Transverse colon (tissue), 4 donors: Measurements from ENCODE around the gene VPS35. TPM values are rescaled to one million over a fixed set of nuclear protein-coding genes. Genes with fewer than 3 reads are reported as not detected.

Source experiments
- DNase-seq: peaks from one replicate; pipeline ENCODE4 v3.0.0-alpha.2; 2019
- H3K27ac ChIP-seq, 4 donors: fragments of 200-600 bp; sonication (generic); 2 replicates each; pipeline ENCODE4 v1.5.1; 2016 to 2018; ENCODE audit warnings: inconsistent platforms in 4 of 4
- H3K27me3 ChIP-seq: fragments of 200-600 bp; sonication (generic); 2 replicates; pipeline ENCODE4 v1.5.1; 2017; ENCODE audit warnings: inconsistent platforms
- H3K36me3 ChIP-seq, 4 donors: fragments of 200-600 bp; sonication (generic); 2 replicates each; pipeline ENCODE4 v1.5.1; 2017 to 2019; ENCODE audit warnings: inconsistent platforms in 4 of 4
- H3K4me1 ChIP-seq, 4 donors: fragments of 200-600 bp; sonication (generic); 2 replicates each; pipeline ENCODE4 v1.5.1; 2017 to 2020; ENCODE audit warnings: inconsistent platforms in 4 of 4
- H3K4me3 ChIP-seq, 4 donors: fragments of 200-600 bp; sonication (generic); 1 replicate in 1 of 4; 2 replicates in 3 of 4; pipeline versions ENCODE4 v1.5.1 to v1.6.1; 2017 to 2019; ENCODE audit warnings: inconsistent platforms in 4 of 4
- H3K9me3 ChIP-seq, 2 donors: fragments of 200-600 bp; sonication (generic); 2 replicates each; pipeline ENCODE4 v1.5.1; 2017 to 2019; ENCODE audit warnings: inconsistent platforms in 2 of 2
- EP300 ChIP-seq: sonication (generic); formaldehyde crosslinking; IDR thresholded peaks from one replicate; pipeline ENCODE4 v1.6.1; 2017; ENCODE audit warnings: antibody characterized with exemption, low read depth
- POLR2A ChIP-seq: fragments of 450-650 bp; IDR thresholded peaks from one replicate; pipeline ENCODE4 v1.6.1; 2016; ENCODE audit warnings: antibody characterized with exemption, mild to moderate bottlenecking, moderate library complexity
- POLR2AphosphoS5 ChIP-seq, 3 donors: sonication (generic); formaldehyde crosslinking; IDR thresholded peaks; one replicate each; pipeline ENCODE4 v1.6.1; 2016; ENCODE audit warnings: antibody characterized with exemption in 3 of 3
- WGBS, 2 donors: methylation state at CpG; one replicate each; pipeline ENCODE4 v1.1.5; 2018; ENCODE audit warnings: low coverage in 1 of 2; 5-methylcytosine and 5-hydroxymethylcytosine counted together
- in situ Hi-C, 4 donors: fragments of 200-750 bp; cut with MboI; loops; one replicate each; pipeline versions ENCODE4 v1.15.0 to v1.15.1; 2017; ENCODE audit warnings: low sequenced_read_pairs in 3 of 4, low pct_ligation_motif_present in 1 of 4, low pct_unique_long_range_greater_than_20kb in 1 of 4
- intact Hi-C: fragments of 100-400 bp; cut with DNase I; formaldehyde crosslinking; loops from one replicate; pipeline ENCODE4 v1.15.1; 2023; ENCODE audit warnings: low total_unique reads
- total RNA-seq, 4 donors: library from RNA; depleted of rRNA; stranded (reverse); fragments of >200 nt; gene quantifications; one replicate each; pipeline ENCODE4 v1.1.0, GENCODE V29; 2016
- TF ChIP-seq, protein P1 (sequence below), 5 experiments: fragments of 200-600 bp in 3 of 5; fragments of 450-650 bp in 2 of 5; sonication (generic) in 3 of 5; IDR thresholded peaks; 1 replicate in 2 of 5; 2 replicates in 3 of 5; pipeline ENCODE4 v1.5.1; 2016 to 2017; ENCODE audit warnings: antibody characterized with exemption in 5 of 5, inconsistent platforms in 3 of 5, mild to moderate bottlenecking in 2 of 5, moderate library complexity in 1 of 5

Gene VPS35
- total RNA-seq, 4 donors from 2014 or later = 63.2 to 102 (median 72.1) TPM

DNA sequence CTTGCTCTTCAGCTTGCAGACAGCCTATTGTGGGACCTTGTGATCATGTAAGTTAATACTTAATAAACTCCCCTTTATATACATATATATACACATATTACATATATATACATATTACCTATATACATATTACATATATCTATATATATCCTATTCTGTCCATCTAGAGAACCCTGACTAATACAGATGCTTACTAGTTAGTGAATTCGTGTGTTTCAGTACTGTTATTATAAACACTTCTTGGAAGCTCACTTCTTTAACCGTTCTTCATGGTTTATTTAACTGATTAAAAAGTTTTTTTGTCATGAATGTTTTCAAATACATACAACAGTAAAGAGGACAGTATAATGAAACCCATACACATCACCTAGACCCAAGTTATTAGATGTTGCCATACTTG lies 13.1 kb upstream of the VPS35 start:
- Histone ChIP-seq H3K27ac (no peak overlapping the region), H3K4me1 (no peaks in the 10 kb centered on the region), H3K27me3 (no peaks in the 10 kb centered on the region), H3K4me3 (no peak overlapping the region), H3K9me3 (no peaks in the 10 kb centered on the region), H3K36me3 (no peaks in the 10 kb centered on the region)
- no peak for DNase-seq
- in situ Hi-C loops = no loop called here
- TF ChIP-seq POLR2AphosphoS5 (IDR thresholded peaks at IDR 0.05) (no peak), EP300 (no peak), POLR2A (no peak)
- TF ChIP-seq, protein P1, sequence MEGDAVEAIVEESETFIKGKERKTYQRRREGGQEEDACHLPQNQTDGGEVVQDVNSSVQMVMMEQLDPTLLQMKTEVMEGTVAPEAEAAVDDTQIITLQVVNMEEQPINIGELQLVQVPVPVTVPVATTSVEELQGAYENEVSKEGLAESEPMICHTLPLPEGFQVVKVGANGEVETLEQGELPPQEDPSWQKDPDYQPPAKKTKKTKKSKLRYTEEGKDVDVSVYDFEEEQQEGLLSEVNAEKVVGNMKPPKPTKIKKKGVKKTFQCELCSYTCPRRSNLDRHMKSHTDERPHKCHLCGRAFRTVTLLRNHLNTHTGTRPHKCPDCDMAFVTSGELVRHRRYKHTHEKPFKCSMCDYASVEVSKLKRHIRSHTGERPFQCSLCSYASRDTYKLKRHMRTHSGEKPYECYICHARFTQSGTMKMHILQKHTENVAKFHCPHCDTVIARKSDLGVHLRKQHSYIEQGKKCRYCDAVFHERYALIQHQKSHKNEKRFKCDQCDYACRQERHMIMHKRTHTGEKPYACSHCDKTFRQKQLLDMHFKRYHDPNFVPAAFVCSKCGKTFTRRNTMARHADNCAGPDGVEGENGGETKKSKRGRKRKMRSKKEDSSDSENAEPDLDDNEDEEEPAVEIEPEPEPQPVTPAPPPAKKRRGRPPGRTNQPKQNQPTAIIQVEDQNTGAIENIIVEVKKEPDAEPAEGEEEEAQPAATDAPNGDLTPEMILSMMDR (IDR thresholded peaks at IDR 0.05) = no peak
- intact Hi-C loops = no loop called here
- WGBS, 2 donors = 78 to 80% methylated on average over 2 of the region's 2 CpGs

DNA sequence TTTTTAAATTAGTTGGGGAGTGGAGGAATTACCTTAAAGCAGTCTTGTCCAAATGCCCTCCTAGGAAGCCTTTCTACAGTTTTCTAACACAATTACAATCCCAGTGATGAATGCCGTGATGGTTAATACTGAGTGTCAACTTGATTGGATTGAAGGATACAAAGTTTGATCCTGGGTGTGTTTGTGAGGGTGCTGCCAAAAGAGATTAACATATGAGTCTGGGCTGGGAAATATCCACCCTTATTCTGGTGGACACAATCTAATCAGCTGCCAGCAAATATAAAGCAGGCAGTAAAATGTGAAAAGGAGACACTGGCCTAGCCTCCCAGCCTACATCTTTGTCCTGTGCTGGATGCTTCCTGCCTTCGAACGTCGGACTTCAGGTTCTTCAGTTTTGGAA lies 12.6 kb upstream of the VPS35 start:
- H3K36me3 ChIP-seq = no peaks in the 10 kb centered on the region
- intact Hi-C loops = no loop called here
- no peaks in the 10 kb centered on the region for H3K9me3 ChIP-seq
- H3K4me3 ChIP-seq = no peak overlapping the region
- no peak overlapping the region for H3K27ac ChIP-seq
- WGBS, 2 donors = 85 to 95% methylated on average over 4 of the region's 4 CpGs
- H3K27me3 ChIP-seq = no peaks in the 10 kb centered on the region
- no peaks in the 10 kb centered on the region for H3K4me1 ChIP-seq
- in situ Hi-C loops = no loop called here
- no peak for TF ChIP-seq EP300
- no peak for DNase-seq

DNA sequence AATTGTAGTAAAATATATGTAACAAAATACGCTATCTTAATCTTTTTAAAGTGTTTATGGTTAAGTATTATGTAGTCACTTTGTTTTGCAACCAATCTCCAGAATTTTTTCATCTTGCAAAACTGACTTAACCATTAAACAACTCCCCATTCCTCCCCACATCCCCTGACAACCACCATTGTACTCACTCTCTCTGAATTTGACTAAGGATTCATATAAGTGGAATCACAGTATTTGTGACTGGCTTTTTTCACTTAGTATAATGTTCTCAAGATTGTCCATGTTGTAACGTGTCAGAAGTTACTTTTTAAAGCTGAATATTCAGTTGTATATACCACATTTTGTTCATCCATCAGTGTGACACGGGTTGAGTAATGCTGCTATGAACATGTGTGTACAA lies 11.1 kb upstream of the VPS35 start:
- in situ Hi-C loops = no loop called here
- 93 to 96% methylated on average over 3 of the region's 3 CpGs for WGBS, 2 donors
- no peaks in the 10 kb centered on the region for H3K27me3 ChIP-seq
- H3K9me3 ChIP-seq = no peaks in the 10 kb centered on the region
- no peak overlapping the region for H3K27ac ChIP-seq
- H3K36me3 ChIP-seq = no peaks in the 10 kb centered on the region
- no peak overlapping the region for H3K4me3 ChIP-seq
- TF ChIP-seq POLR2AphosphoS5 (IDR thresholded peaks at IDR 0.05) (no peak), POLR2A (no peak), EP300 (no peak)
- TF ChIP-seq, protein P1 (IDR thresholded peaks at IDR 0.05) = no peak
- no peak for DNase-seq
- no peaks in the 10 kb centered on the region for H3K4me1 ChIP-seq
- intact Hi-C loops = no loop called here

DNA sequence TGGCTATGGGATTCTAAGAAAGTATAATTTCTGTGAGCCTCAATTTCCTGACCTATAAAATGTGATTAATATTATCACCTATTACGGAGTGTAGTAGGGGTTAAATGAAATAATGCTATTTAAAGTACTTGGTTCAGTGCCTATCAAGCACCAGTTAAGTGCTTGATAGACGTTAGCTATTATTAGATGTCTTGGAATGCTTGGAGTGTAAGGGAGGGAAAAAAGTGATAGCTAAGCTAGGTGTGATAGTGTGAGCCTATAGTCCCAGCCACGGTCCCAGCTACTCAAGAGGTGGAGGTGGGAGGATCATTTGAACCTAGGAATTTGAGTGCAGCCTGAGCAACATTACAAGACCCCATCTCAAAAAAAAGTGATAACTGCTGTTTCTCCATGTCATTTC lies 8.0 kb upstream of the VPS35 start:
- Histone ChIP-seq H3K4me1 (no peaks in the 10 kb centered on the region), H3K36me3 (no peaks in the 10 kb centered on the region), H3K9me3 (no peaks in the 10 kb centered on the region), H3K4me3 (no peak overlapping the region), H3K27ac (no peak overlapping the region), H3K27me3 (no peaks in the 10 kb centered on the region)
- in situ Hi-C loops (no loop called here), intact Hi-C loops (no loop called here)
- TF ChIP-seq EP300 (no peak), POLR2A (no peak), POLR2AphosphoS5 (IDR thresholded peaks at IDR 0.05) (no peak)
- TF ChIP-seq, protein P1 (IDR thresholded peaks at IDR 0.05) = no peak
- WGBS, 2 donors = 90 to 93% methylated on average over 3 of the region's 3 CpGs
- DNase-seq = no peak

DNA sequence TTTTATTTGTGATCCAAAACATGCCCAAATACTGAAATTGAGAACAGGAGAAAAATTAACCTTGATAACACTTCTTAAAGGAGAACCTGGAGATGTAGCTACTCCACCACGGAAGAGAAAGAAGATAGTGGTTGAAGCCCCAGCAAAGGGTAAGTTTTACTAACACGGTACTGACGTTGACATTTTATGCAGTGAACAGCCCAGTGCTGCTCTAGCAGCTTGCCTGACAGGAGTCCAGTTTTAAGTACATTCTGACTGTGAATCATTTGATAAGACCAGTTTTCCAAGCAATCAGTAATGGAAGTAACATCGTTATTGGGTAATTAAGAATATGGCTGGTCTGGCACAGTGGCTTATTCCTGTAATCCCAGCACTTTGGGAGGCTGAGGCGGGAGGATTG lies 7.0 kb upstream of the VPS35 start:
- in situ Hi-C loops = no loop called here
- Histone ChIP-seq H3K36me3 (no peaks in the 10 kb centered on the region), H3K9me3 (no peaks in the 10 kb centered on the region), H3K4me3 (no peak overlapping the region), H3K27ac (no peak overlapping the region), H3K4me1 (peaks cover under 1 to 7% (median 2%) of the 10 kb centered on the region in 4 donors), H3K27me3 (no peaks in the 10 kb centered on the region)
- TF ChIP-seq POLR2AphosphoS5 (IDR thresholded peaks at IDR 0.05) (no peak), POLR2A (no peak), EP300 (no peak)
- TF ChIP-seq, protein P1 (IDR thresholded peaks at IDR 0.05) = no peak
- intact Hi-C loops = no loop called here
- WGBS, 2 donors = 95 to 100% methylated on average over 1 to 5 of the region's 5 CpGs
- no peak for DNase-seq
